GM12878 (cell line): ENCODE data around the gene DGKB. TPM values are rescaled to one million over a fixed set of nuclear protein-coding genes. Genes with fewer than 3 reads are reported as not detected.

ENCODE experiments used
- ATAC-seq: fragments of 200-7000 bp; cut with Tn5 transposase; 3 replicates; pipeline ENCODE4 v1.9.1; 2020; ENCODE audit warnings: mild to moderate bottlenecking, moderate library complexity
- BruUV-seq: library from RNA; stranded (reverse); fragments of 400-500 nt; replicated peaks from 2 replicates; lab custom pipeline; 2021; lab: Mats Ljungman, UMichigan
- CTCF ChIA-PET: fragments of 300-600 bp; sonication (Branson Sonifier 250); formaldehyde crosslinking; extraction: SDS; loops from one replicate; lab custom pipeline; 2021; ENCODE audit warnings: inconsistent platforms; lab: Yijun Ruan, JAX
- POLR2A ChIA-PET: fragments of 350-600 bp; formaldehyde crosslinking; extraction: SDS; loops from one replicate; lab custom pipeline; 2021; ENCODE audit warnings: inconsistent platforms; lab: Charles Lee
- RAD21 ChIA-PET: fragments of 300-600 bp; sonication (Branson Sonifier 250); formaldehyde crosslinking; loops from one replicate; lab custom pipeline; 2023; ENCODE audit warnings: antibody characterized with exemption; ENCODE audit not compliant: unreplicated experiment; lab: Charles Lee
- SMC1A ChIA-PET: fragments of 300-600 bp; sonication (Branson Sonifier 250); formaldehyde crosslinking; loops from one replicate; lab custom pipeline; 2023; ENCODE audit not compliant: unreplicated experiment, uncharacterized antibody; lab: Charles Lee
- DNase-seq: peaks from one replicate; pipeline ENCODE4 v3.0.0-alpha.2; 2011; ENCODE audit warnings: low read depth, low spot score
- FAIRE-seq: peaks from 3 replicates; lab custom pipeline; 2011; peaks lifted over from hg19 to GRCh38; lab: Jason Lieb, UNC
- H2AFZ ChIP-seq: 2 replicates; pipeline ENCODE4 v1.6.0; 2011; ENCODE audit warnings: low read depth, low read length, control low read depth; ENCODE audit not compliant: control insufficient read depth
- H3K27ac ChIP-seq: 2 replicates; pipeline ENCODE4 v1.5.1; 2011; ENCODE audit warnings: control low read depth; ENCODE audit not compliant: control insufficient read depth, insufficient read depth
- H3K27me3 ChIP-seq, 2 experiments: replicated peaks in 1 of 2; 2 replicates each; pipeline versions ENCODE4 v1.6.0 to v1.6.1; 2011; ENCODE audit warnings: low read length in 1 of 2; ENCODE audit not compliant: control insufficient read depth in 2 of 2, insufficient read depth in 2 of 2
- H3K36me3 ChIP-seq, 2 experiments: 2 replicates each; pipeline ENCODE4 v1.5.1; 2011; ENCODE audit warnings: low read length in 1 of 2; ENCODE audit not compliant: control insufficient read depth in 2 of 2, insufficient read depth in 2 of 2
- H3K4me1 ChIP-seq: 2 replicates; pipeline ENCODE4 v1.6.1; 2011; ENCODE audit warnings: mild to moderate bottlenecking, low read length, moderate library complexity, mixed read lengths; ENCODE audit not compliant: control insufficient read depth, insufficient read depth
- H3K4me2 ChIP-seq: 2 replicates; pipeline ENCODE4 v1.6.0; 2011; ENCODE audit warnings: control low read depth; ENCODE audit not compliant: control insufficient read depth, insufficient read depth
- H3K4me3 ChIP-seq: fragments of 200-600 bp; sonication (generic); 2 replicates; pipeline ENCODE4 v1.5.1; 2016
- H3K79me2 ChIP-seq: 2 replicates; pipeline ENCODE4 v1.6.0; 2011; ENCODE audit warnings: low read length; ENCODE audit not compliant: control insufficient read depth, insufficient read depth
- H3K9ac ChIP-seq: 2 replicates; pipeline ENCODE4 v1.8.0; 2011; ENCODE audit warnings: low read length, control low read depth, mixed read lengths; ENCODE audit not compliant: control insufficient read depth, insufficient read depth
- H3K9me3 ChIP-seq: replicated peaks from 3 replicates; pipeline ENCODE4 v1.5.1; 2011; ENCODE audit warnings: mild to moderate bottlenecking, low read length; ENCODE audit not compliant: control insufficient read depth, insufficient read depth
- H4K20me1 ChIP-seq: 2 replicates; pipeline ENCODE4 v1.6.0; 2011; ENCODE audit not compliant: control insufficient read depth, insufficient read depth
- ASH2L ChIP-seq: fragments of 300-600, 200-600 bp; sonication (generic); IDR thresholded peaks from 2 replicates; pipeline ENCODE4 v1.6.1; 2017; ENCODE audit warnings: low read depth, mild to moderate bottlenecking, borderline replicate concordance
- ATF3 ChIP-seq: IDR thresholded peaks from 2 replicates; pipeline ENCODE4 v1.6.1; 2011; ENCODE audit warnings: low read depth, mild to moderate bottlenecking, low read length, moderate library complexity, borderline replicate concordance; ENCODE audit errors: extremely low read depth
- BHLHE40 ChIP-seq, 2 experiments: fragments of 450-650 bp in 1 of 2; IDR thresholded peaks; 2 replicates each; pipeline ENCODE4 v1.6.1; 2011 to 2017; ENCODE audit warnings: low read depth in 2 of 2, borderline replicate concordance in 1 of 2, improper control_type of control experiment in 1 of 2, low read length in 1 of 2, mild to moderate bottlenecking in 1 of 2
- CEBPB ChIP-seq, 2 experiments: fragments of 150-350 bp in 1 of 2; IDR thresholded peaks; 2 replicates each; pipeline ENCODE4 v1.6.1; 2012 to 2014; ENCODE audit warnings: low read depth in 2 of 2, low read length in 2 of 2, borderline replicate concordance in 1 of 2, inconsistent platforms in 1 of 2
- CEBPZ ChIP-seq: fragments of 150-350 bp; IDR thresholded peaks from 2 replicates; pipeline ENCODE4 v1.6.1; 2016; ENCODE audit warnings: low read depth, low read length
- MYB ChIP-seq: fragments of 150-350 bp; IDR thresholded peaks from 2 replicates; pipeline ENCODE4 v1.6.1; 2014; ENCODE audit warnings: mild to moderate bottlenecking, low read depth, low read length, borderline replicate concordance
- PBX3 ChIP-seq: IDR thresholded peaks from 2 replicates; pipeline ENCODE4 v1.6.1; 2011; ENCODE audit warnings: mild to moderate bottlenecking, low read depth, low read length, moderate library complexity; ENCODE audit not compliant: insufficient replicate concordance
- PKNOX1 ChIP-seq: fragments of 450-650 bp; IDR thresholded peaks from 2 replicates; pipeline ENCODE4 v1.6.1; 2016; ENCODE audit warnings: mild to moderate bottlenecking
- POLR2AphosphoS2 ChIP-seq: IDR thresholded peaks from 2 replicates; pipeline ENCODE4 v1.6.1; 2011; ENCODE audit warnings: low read depth, mild to moderate bottlenecking, low read length, improper control_type of control experiment, moderate library complexity
- RBBP5 ChIP-seq: fragments of 200-600 bp; sonication (generic); conservative IDR thresholded peaks from 2 replicates; pipeline ENCODE4 v1.6.1; 2016
- SIX5 ChIP-seq: IDR thresholded peaks from 2 replicates; pipeline ENCODE4 v1.6.1; 2011; ENCODE audit warnings: mild to moderate bottlenecking, low read depth, low read length, moderate library complexity; ENCODE audit not compliant: severe bottlenecking
- SKIL ChIP-seq: fragments of 450-650 bp; IDR thresholded peaks from 2 replicates; pipeline ENCODE4 v1.6.1; 2017; ENCODE audit warnings: mild to moderate bottlenecking, low read depth, inconsistent platforms; ENCODE audit not compliant: poor library complexity, severe bottlenecking
- SMAD1 ChIP-seq: fragments of 450-650 bp; IDR thresholded peaks from 2 replicates; pipeline ENCODE4 v1.6.1; 2018; ENCODE audit warnings: mild to moderate bottlenecking, low read depth; ENCODE audit not compliant: partially characterized antibody
- SMC3 ChIP-seq: IDR thresholded peaks from 2 replicates; pipeline ENCODE4 v1.6.1; 2011; ENCODE audit warnings: low read length, improper control_type of control experiment, borderline replicate concordance
- SREBF1 ChIP-seq: IDR thresholded peaks from 2 replicates; pipeline ENCODE4 v1.6.1; 2012; ENCODE audit warnings: mild to moderate bottlenecking, low read length
- WGBS: methylation state at CpG from one replicate; pipeline ENCODE4 v1.1.6; 2016; ENCODE audit warnings: low lambda C conversion rate; ENCODE audit not compliant: insufficient replicate concordance, insufficient coverage; ENCODE audit errors: missing lambda C conversion rate; 5-methylcytosine and 5-hydroxymethylcytosine counted together
- in situ Hi-C: fragments of 300-500 bp; cut with MboI; formaldehyde crosslinking; loops from 9 replicates; pipeline ENCODE4 v1.14.3; 2018; ENCODE audit warnings: mixed read lengths
- intact Hi-C: fragments of 100-400 bp; cut with micrococcal nuclease; formaldehyde crosslinking; loops from one replicate; pipeline ENCODE4 v1.14.2; 2022; ENCODE audit not compliant: unreplicated experiment
- polyA plus RNA-seq, 11 experiments: library from polyadenylated mRNA; depleted of rRNA in 4 of 11; unstranded in 6 of 11; stranded (reverse) in 5 of 11; fragments of >200 nt; fragmentation: Nextera tagmentation in 4 of 11; fragmentation: Illumina TruSeq in 1 of 11; extraction: Ambion mirVana in 4 of 11; extraction: Trizol in 1 of 11; gene quantifications; 1 replicate in 1 of 11; 2 replicates in 10 of 11; pipeline versions ENCODE4 v1.2.1 to v1.2.3, GENCODE V29; 2011 to 2016; ENCODE audit warnings: inconsistent platforms in 2 of 11, missing spikeins in 2 of 11, low read depth in 1 of 11
- total RNA-seq, 4 experiments: library from RNA; depleted of rRNA in 3 of 4; stranded (reverse); fragments of >200 nt in 3 of 4; fragmentation: Illumina TruSeq in 1 of 4; extraction: Trizol in 1 of 4; gene quantifications; 2 replicates each; pipeline versions ENCODE4 v1.2.1 to v1.2.3, GENCODE V29; 2013 to 2021

The DGKB gene
- total and polyA plus RNA-seq, 10 of the 15 experiments (the other 5 are each of a cell fraction or from before 2014, with no cell fraction given) = 0.02 to 0.10 (median 0.04) TPM; not detected in 6

GRCh38 chr7:14630048-14630447 lies 272.5 kb downstream of the DGKB start:
- ChIA-PET POLR2A (no interaction called here), SMC1A (interaction anchor here (0.6 to 2.6 kb wide), 5 partner anchors 8 to 397 kb away, joined by 3 to 8 read pairs (median 5); no protein-coding TSS in a partner anchor), RAD21 (no interaction called here), CTCF (no interaction called here)
- Histone ChIP-seq H3K4me2 (no peak overlapping the region), H4K20me1 (no peaks in the 10 kb centered on the region), H3K4me3 (no peak overlapping the region), H3K79me2 (no peaks in the 10 kb centered on the region), H3K27me3 (no peaks in the 10 kb centered on the region), H3K27ac (no peak overlapping the region), H3K36me3 (no peaks in the 10 kb centered on the region), H3K9me3 (no peaks in the 10 kb centered on the region), H3K4me1 (no peaks in the 10 kb centered on the region), H3K9ac (no peak overlapping the region), H2AFZ (no peak overlapping the region)
- DNase-seq = peak; percentile 2
- peak; percentile 79 for ATAC-seq
- in situ Hi-C loops (no loop called here), intact Hi-C loops (no loop called here)
- WGBS = 0% methylated on average over 2 of the region's 2 CpGs
- no peak for FAIRE-seq
- no TSS peak for BruUV-seq
- TF ChIP-seq SREBF1 = no peak
- no peak for TF ChIP-seq ASH2L
- TF ChIP-seq CEBPB (IDR thresholded peaks at IDR 0.05; ENCODE audit: borderline replicate concordance in 1 of 2, low read depth in 2 of 2, low read length in 2 of 2) = no peak
- TF ChIP-seq PKNOX1 = no peak
- TF ChIP-seq SKIL = no peak
- no peak for TF ChIP-seq CEBPZ
- no peak for TF ChIP-seq MYB
- no peak for TF ChIP-seq RBBP5
- no peak for TF ChIP-seq POLR2AphosphoS2
- no peak for TF ChIP-seq ATF3
- TF ChIP-seq BHLHE40 (IDR thresholded peaks at IDR 0.05; ENCODE audit: borderline replicate concordance in 1 of 2, low read depth in 2 of 2, low read length in 1 of 2) = 0 out of 4 replicates have a peak, but pooled peaks of 1 of the 2 experiments have one; percentile 10
- no peak for TF ChIP-seq SMAD1
- no peak for TF ChIP-seq SMC3
- no peak for TF ChIP-seq SIX5
- no peak for TF ChIP-seq PBX3
